RWPE1 (cell line): Measurements from ENCODE around the gene ALDH8A1.

Source experiments
- CTCF ChIA-PET: fragments of 350-600 bp; sonication (Branson Sonifier 250); formaldehyde crosslinking; extraction: SDS; loops from one replicate; lab custom pipeline; 2021; lab: Yijun Ruan, JAX
- POLR2A ChIA-PET: fragments of 400-600 bp; formaldehyde crosslinking; extraction: SDS; loops from one replicate; lab custom pipeline; 2020; ENCODE audit warnings: antibody characterized with exemption; ENCODE audit not compliant: low non-redundant PET; lab: Yijun Ruan, JAX
- DNase-seq: peaks from one replicate; pipeline ENCODE4 v3.0.0; 2012; ENCODE audit warnings: low spot score
- H3K27ac ChIP-seq: fragments of 450-650 bp; 2 replicates; pipeline ENCODE4 v1.5.1; 2017
- TF ChIP-seq, protein P1 (sequence below): fragments of 450-650 bp; conservative IDR thresholded peaks from 2 replicates; pipeline ENCODE4 v1.5.1; 2017; ENCODE audit warnings: low read depth, mild to moderate bottlenecking

The ALDH8A1 gene

DNA sequence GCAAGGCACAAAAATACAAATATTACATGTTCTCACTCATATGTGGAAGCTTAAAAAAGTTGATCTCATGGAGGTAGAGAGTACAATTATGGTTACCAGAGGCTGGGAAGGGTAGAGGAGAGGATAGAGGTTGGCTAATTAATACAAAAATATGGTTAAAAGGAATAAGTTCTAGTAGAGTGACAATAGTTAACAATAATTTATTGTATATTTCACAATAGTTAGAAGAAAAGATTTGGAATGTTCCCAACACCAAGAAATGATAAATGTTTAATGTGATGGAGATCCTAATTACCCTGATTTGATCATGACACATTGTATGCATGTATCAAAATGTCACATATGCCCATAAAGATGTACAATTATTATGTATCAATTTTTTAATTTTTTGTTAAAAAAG is 1.8 kb downstream of the ALDH8A1 start:
- CTCF ChIA-PET: no interaction called here

GRCh38 chr6:134945045-134945444 is 4.9 kb downstream of the ALDH8A1 start:
- no peak for DNase-seq
- POLR2A ChIA-PET: no interaction called here
- H3K27ac ChIP-seq: no peak overlapping the region
- TF ChIP-seq, protein P1, sequence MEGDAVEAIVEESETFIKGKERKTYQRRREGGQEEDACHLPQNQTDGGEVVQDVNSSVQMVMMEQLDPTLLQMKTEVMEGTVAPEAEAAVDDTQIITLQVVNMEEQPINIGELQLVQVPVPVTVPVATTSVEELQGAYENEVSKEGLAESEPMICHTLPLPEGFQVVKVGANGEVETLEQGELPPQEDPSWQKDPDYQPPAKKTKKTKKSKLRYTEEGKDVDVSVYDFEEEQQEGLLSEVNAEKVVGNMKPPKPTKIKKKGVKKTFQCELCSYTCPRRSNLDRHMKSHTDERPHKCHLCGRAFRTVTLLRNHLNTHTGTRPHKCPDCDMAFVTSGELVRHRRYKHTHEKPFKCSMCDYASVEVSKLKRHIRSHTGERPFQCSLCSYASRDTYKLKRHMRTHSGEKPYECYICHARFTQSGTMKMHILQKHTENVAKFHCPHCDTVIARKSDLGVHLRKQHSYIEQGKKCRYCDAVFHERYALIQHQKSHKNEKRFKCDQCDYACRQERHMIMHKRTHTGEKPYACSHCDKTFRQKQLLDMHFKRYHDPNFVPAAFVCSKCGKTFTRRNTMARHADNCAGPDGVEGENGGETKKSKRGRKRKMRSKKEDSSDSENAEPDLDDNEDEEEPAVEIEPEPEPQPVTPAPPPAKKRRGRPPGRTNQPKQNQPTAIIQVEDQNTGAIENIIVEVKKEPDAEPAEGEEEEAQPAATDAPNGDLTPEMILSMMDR: no peak
- CTCF ChIA-PET: no interaction called here

More for the DNA sequence above, 1.8 kb downstream of the ALDH8A1 start:
- DNase-seq: no peak
- POLR2A ChIA-PET: no interaction called here
- H3K27ac ChIP-seq: no peak overlapping the region
- TF ChIP-seq, protein P1: no peak

DNA sequence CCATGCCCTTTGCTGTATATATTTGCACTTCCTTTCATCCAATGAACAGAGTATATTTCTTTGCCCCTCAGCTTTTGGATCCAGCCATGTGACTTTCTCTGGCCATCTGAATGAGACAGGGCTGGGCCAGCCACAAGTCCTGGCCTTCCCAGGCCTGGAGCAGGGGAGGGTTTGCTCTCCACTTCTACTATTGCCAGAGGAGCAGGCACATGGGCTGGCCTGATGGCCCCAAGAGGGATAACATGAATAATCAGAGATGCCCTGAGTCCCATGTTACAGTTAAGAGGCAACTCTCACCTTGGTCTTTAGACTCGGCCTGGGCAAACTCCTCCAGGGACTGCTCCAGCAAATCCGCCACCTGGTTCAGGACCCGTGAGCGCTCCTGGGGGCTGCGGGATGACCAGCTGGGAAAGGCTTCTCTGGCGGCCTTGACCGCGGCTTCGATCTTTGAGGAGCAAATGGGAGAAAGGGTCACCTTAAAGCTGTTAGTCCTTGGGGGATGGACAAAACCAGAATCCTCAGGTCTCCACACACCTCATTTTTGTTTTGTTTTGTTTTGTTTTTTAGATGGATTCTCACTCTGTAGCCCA is 6.3 kb downstream of the ALDH8A1 start:
- ChIA-PET POLR2A (no interaction called here), CTCF (interaction anchor here (1.2 kb wide), 1 partner anchor 117 kb away, joined by 3 read pairs; no protein-coding TSS in a partner anchor)
- DNase-seq: no peak
- TF ChIP-seq, protein P1: no peak
- H3K27ac ChIP-seq: no peak overlapping the region

- POLR2A ChIA-PET: no interaction called here
- DNase-seq: no peak
- TF ChIP-seq, protein P1: no peak
- peak overlapping the region; percentile 6; the same call in 1 of the 2 replicates for H3K27ac ChIP-seq
- CTCF ChIA-PET: interaction anchor here (1.3 to 2.5 kb wide), 2 partner anchors 10 to 56 kb away, joined by 3 to 23 read pairs; no protein-coding TSS in a partner anchor
Observed at GRCh38 chr6:134938896-134939295, 11.0 kb downstream of the ALDH8A1 start.

DNA sequence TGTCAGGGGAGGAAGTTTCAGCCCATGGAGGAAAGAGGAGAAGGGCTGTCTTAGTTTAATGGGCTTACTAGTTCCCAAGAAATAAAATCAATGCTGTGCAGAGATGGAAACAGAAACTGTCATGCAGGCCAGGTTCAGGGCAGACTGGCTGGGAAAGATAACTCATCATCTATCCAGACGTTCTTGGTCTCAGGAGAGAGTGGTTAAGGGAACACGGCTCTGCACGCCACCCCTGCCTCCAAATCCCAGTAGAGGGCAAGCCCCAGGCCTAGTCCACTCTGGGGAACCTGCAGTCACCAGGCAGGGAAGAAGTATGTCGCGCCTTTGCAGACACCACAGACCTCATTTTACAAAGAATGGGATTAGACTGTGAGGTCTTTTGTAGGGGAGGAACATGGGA is 12.5 kb downstream of the ALDH8A1 start:
- TF ChIP-seq, protein P1: no peak
- DNase-seq: no peak
- POLR2A ChIA-PET: no interaction called here
- peak overlapping the region; percentile 46 for H3K27ac ChIP-seq
- CTCF ChIA-PET: no interaction called here

- peak; percentile 13 for DNase-seq
- H3K27ac ChIP-seq: no peak overlapping the region
- TF ChIP-seq, protein P1: no peak
- ChIA-PET CTCF (no interaction called here), POLR2A (no interaction called here)
Observed at GRCh38 chr6:134936931-134937330, 13.0 kb downstream of the ALDH8A1 start.
